Measurements from ENCODE around the gene FER.

- TF ChIP-seq CTCF (IDR thresholded peaks at IDR 0.05 in 4 of 5, conservative IDR thresholded peaks at IDR 0.05 in 1 of 5): no peak
- no peak for TF ChIP-seq POLR2A (IDR thresholded peaks at IDR 0.05)
These were observed 467.3 kb downstream of the FER start for GRCh38 chr5:109215040-109215439.

Data from gastrocnemius medialis (tissue), 4 donors.